Measurements from ENCODE around the gene CCDC89.
A peak's percentile ranks its signal among the peaks of the same experiment; 100 is the strongest.

The CCDC89 gene

GRCh38 chr11:85721191-85721590 lies 35.2 kb upstream of the CCDC89 start:
- no peak overlapping the region for H3K27ac ChIP-seq
- POLR2A ChIA-PET (ENCODE audit: low non-redundant PET): no interaction called here
- CTCF ChIA-PET: no interaction called here
- TF ChIP-seq, protein P1, sequence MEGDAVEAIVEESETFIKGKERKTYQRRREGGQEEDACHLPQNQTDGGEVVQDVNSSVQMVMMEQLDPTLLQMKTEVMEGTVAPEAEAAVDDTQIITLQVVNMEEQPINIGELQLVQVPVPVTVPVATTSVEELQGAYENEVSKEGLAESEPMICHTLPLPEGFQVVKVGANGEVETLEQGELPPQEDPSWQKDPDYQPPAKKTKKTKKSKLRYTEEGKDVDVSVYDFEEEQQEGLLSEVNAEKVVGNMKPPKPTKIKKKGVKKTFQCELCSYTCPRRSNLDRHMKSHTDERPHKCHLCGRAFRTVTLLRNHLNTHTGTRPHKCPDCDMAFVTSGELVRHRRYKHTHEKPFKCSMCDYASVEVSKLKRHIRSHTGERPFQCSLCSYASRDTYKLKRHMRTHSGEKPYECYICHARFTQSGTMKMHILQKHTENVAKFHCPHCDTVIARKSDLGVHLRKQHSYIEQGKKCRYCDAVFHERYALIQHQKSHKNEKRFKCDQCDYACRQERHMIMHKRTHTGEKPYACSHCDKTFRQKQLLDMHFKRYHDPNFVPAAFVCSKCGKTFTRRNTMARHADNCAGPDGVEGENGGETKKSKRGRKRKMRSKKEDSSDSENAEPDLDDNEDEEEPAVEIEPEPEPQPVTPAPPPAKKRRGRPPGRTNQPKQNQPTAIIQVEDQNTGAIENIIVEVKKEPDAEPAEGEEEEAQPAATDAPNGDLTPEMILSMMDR (conservative IDR thresholded peaks at IDR 0.05; ENCODE audit: low read depth): no peak
- DNase-seq (ENCODE audit: low spot score): no peak

GRCh38 chr11:85718991-85719807 lies 33.2 kb upstream of the CCDC89 start:
- TF ChIP-seq, protein P1 (conservative IDR thresholded peaks at IDR 0.05; ENCODE audit: low read depth): no peak
- POLR2A ChIA-PET (ENCODE audit: low non-redundant PET): no interaction called here
- CTCF ChIA-PET: no interaction called here
- no peak overlapping the region; the same call in 1 of the 2 replicates for H3K27ac ChIP-seq
- DNase-seq (ENCODE audit: low spot score): peak; percentile 75

DNA sequence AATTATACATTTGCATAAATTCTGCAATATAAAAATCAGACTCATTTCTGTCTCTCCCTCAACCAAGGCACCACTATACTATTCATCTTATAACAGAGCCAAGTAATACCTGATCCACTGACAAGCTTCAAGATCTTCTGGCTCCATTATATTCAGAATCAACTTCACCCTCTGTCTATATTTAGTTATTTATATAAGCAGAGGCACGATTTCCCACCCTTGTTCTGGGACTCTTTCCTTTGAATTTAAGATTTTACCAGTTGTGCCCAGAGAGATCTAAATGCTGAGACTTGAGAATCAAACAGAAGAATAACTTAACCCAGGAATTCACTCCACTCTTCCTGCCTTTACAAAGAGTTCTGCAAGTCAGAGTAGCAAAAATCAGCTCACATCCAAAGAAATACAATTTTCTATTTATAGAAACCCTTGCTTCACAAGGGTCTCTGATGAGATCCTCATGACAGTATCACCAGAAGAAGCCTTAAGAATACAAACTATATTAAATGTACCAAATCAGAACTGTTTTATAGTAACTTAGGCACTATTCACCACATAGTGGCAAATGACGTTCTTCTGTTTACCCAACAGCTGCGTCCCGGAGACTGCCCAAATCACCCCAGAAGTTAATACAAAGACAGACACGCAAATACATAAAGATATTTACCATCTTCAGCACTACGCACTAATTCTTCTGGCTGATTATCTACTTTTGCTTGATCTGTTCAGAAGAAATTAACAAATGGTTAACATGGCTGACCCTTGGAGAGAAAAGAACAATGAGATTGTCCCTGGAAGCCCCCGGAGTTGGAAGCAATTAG lies 32.3 kb upstream of the CCDC89 start:
- POLR2A ChIA-PET (ENCODE audit: low non-redundant PET): no interaction called here
- TF ChIP-seq, protein P1 (conservative IDR thresholded peaks at IDR 0.05; ENCODE audit: low read depth): no peak
- no peak overlapping the region; the same call in 1 of the 2 replicates for H3K27ac ChIP-seq
- CTCF ChIA-PET: no interaction called here
- no peak for DNase-seq (ENCODE audit: low spot score)

DNA sequence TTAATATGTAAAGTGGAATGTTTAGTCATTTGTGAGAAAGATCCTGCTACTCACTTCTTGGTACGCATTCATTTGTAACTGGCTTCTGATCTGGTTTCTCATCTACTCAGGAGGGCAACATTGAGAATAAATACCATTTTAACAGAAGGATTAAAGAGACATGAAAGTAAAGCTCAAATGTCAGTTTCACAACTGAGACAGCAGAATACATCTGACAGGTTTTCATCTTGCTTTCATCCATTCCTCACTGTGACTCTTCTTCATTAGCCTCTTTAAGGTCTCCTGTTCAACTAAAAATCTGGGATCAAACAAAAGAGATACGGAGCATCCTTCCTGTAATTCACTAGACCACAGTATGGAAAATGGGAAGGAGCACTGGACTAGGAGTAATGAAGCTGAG lies 31.4 kb upstream of the CCDC89 start:
- CTCF ChIA-PET: no interaction called here
- POLR2A ChIA-PET (ENCODE audit: low non-redundant PET): no interaction called here
- TF ChIP-seq, protein P1 (conservative IDR thresholded peaks at IDR 0.05; ENCODE audit: low read depth): no peak

GRCh38 chr11:85712953-85713352 lies 27.0 kb upstream of the CCDC89 start:
- H3K27ac ChIP-seq: no peak overlapping the region

More for the DNA sequence above, 31.4 kb upstream of the CCDC89 start:
- no peak for DNase-seq (ENCODE audit: low spot score)
- H3K27ac ChIP-seq: no peak overlapping the region

DNA sequence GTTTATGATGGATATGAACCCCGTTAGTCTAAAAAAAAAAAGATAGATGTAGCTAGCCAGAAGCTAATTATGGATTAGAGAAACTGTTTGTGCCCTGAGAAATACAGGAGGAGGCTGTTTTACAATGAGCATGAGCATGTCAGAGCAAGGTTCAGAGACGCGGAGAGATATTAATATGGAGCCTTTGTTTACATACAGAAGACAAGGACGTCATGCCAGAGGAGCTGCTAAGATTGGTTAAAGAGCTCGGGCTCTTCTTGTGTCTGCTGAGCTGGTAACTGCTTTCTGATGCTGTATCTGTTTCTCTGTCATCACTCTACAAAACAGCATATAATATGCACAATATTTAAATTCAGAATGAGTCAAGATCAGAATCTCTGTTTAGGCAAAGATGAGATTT lies 24.9 kb upstream of the CCDC89 start:
- TF ChIP-seq, protein P1 (conservative IDR thresholded peaks at IDR 0.05; ENCODE audit: low read depth): no peak
- ChIA-PET CTCF (interaction anchor here (0.6 kb wide), 1 partner anchor 31 kb away, joined by 3 read pairs; no protein-coding TSS in a partner anchor), POLR2A (ENCODE audit: low non-redundant PET) (no interaction called here)
- DNase-seq (ENCODE audit: low spot score): no peak
- H3K27ac ChIP-seq: no peak overlapping the region

More at GRCh38 chr11:85712953-85713352, 27.0 kb upstream of the CCDC89 start:
- CTCF ChIA-PET: interaction anchor here (0.6 to 0.7 kb wide), 2 partner anchors 152 to 211 kb away, joined by 3 read pairs; no protein-coding TSS in a partner anchor
- POLR2A ChIA-PET (ENCODE audit: low non-redundant PET): no interaction called here
- TF ChIP-seq, protein P1 (conservative IDR thresholded peaks at IDR 0.05; ENCODE audit: low read depth): no peak
- no peak for DNase-seq (ENCODE audit: low spot score)
